DMS153 treated with DMSO at 0.1 percent for 48 hours (cell line): Measurements from ENCODE around the gene INHBA.

ENCODE experiments used
- DNase-seq: peaks from one replicate; lab custom pipeline; 2025; ENCODE audit not compliant: unreplicated experiment; lab: John Stamatoyannopoulos, UW

The INHBA gene

GRCh38 chr7:41689815-41690214 is 13.1 kb downstream of the INHBA start:
- no peak for DNase-seq

DNA sequence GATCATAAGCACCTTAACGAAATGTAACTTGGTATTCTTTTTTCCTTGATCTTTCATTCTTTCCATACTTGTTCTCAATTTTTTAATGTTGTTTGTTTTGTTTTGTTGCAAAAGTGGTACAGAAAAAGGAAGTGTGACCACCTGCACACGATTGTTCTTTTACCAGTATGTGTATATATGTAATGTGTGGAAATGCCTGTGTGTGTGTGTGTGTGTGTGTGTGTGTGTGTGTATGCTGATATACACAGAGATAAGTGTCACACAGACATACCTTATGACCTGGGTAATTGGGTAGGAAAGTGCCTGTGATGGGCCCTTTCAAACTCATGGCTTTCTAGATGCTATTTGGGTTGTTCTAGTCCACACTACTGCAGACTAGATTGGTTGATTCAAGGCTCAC is 14.0 kb downstream of the INHBA start:
- no peak for DNase-seq

DNA sequence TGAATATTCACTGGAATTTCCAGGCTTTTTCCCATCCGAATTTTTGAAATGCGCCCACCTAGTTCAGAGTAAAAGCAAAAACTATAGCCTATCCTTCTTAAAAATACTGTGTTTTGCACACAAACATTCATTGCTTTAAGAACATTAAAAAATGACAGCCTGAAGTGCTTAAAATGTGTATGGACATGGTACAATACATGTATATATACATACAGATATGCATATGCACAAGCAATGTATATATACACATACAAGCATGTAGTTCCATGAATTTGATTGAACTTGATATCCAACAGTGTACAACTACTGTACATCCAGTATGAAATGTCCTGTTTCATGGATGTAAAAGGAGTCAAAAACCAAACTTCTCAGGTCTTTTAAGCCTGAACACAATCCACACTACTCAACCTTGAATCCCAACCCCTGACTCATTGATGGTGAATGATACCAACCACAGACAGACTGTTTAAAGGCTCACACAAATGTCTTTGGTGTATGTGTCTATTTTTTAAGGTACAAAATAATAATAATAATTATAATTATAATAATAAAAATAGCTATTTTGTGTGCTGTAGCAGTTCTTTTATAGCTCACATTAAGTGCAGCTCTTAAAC is 14.8 kb downstream of the INHBA start:
- DNase-seq, result no peak

GRCh38 chr7:41685684-41686083 is 17.2 kb downstream of the INHBA start:
- no peak for DNase-seq

DNA sequence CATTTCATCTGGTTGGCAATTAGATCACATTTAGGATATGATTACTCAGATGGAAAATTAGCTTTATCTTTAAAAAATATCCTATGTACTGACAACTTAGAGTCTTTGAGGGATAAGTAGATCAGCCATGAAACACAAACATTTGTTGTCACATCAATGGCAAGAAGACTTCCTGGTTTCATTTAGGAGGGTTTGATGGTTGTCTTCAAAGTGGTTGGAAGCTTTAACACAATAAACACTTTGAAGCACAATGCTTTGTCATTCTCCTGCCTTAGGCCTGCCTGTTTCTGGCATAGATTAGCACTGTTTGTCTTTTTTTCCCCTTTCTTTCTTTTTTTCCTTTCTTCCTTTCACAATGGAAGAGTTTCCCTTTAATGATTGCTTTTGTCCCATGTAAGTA is 20.5 kb downstream of the INHBA start:
- no peak for DNase-seq

DNA sequence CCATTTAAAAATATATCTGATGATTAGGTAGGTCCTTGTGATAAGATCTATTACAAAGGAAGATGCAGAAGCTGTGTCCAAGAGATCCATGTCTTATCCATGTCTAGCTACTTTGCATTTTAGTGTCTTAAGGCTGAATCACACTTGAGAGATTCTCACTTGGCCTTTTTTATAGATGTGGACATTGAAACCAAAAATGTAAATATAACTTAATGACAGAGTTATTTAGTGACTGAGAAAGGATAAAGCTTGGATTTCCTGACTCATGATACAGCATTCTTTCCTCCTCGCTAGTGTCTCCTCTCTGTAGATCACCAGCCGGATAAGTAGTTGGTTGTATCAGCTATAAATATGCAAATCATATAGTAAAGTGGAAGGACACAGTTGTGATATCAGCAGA is 23.3 kb downstream of the INHBA start:
- no peak for DNase-seq

DNA sequence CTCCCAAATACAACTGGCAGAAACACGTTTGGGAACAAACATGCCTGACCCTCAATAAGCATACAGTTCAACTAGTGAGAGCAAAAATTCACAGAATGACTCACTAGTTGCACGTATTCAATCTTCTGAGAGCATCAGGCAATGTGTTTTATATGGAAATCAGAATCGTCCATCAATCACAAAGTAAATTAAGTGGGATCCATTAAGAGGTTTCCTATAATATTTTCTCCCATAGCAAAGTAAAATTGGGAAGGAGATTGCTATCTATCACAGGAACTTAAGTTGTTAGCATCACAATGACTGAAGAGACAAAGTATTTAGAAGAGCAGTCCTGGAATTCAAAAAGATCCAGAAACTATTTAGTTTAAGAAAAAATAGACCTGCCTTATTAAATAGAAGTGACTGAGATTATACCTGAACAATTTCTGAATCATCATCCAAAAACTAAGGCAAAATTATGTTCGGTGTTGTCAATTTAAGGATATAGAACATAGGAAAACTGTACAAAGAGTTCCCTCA is 28.3 kb downstream of the INHBA start:
- DNase-seq, result no peak

GRCh38 chr7:41661596-41661995 is 41.3 kb downstream of the INHBA start:
- DNase-seq, result no peak

- DNase-seq, result no peak
These were observed 43.4 kb downstream of the INHBA start for GRCh38 chr7:41659539-41659938.

- no peak for DNase-seq
These were observed 46.5 kb downstream of the INHBA start for GRCh38 chr7:41656366-41656765.

GRCh38 chr7:41655426-41655825 is 47.5 kb downstream of the INHBA start:
- no peak for DNase-seq

DNA sequence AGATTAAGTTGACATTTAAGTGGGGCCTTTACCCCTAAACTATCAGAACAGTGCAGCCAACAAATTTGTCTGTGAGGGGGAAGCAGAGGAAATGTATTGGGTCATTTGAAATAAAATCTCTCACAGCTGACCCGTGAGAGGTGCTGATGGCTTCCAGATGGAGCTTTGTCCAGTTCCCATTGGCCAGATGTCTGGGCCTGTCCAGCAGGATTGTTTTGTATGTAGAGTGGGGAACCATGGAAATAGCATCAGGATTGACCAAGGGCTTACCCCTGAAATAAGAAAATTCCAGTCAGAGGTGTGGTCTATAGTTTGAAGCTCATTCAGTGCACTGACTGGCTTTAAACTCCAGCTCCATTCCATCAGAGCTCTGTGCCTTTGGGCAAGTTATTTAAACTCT is 50.6 kb downstream of the INHBA start:
- no peak for DNase-seq

GRCh38 chr7:41648501-41648900 is 54.4 kb downstream of the INHBA start:
- DNase-seq, result no peak

DNA sequence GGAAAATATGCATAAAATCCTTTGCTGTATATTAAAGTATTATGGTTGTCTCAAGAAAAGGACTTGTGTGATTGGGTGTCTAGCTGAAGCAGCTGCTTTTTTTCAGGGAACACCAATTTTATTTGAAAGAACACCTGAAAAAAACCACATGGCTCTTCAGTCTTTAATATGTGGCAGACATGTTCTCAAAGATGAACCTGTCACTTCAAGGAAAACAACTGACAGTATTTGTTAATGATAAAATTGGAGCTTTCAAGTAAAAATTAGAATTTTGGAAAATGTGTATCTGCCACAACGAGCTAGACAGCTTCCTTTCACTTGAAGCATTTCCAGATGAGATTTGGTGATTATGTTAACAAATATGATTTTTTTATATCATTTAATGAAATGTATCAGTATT is 59.3 kb downstream of the INHBA start:
- DNase-seq, result no peak

DNA sequence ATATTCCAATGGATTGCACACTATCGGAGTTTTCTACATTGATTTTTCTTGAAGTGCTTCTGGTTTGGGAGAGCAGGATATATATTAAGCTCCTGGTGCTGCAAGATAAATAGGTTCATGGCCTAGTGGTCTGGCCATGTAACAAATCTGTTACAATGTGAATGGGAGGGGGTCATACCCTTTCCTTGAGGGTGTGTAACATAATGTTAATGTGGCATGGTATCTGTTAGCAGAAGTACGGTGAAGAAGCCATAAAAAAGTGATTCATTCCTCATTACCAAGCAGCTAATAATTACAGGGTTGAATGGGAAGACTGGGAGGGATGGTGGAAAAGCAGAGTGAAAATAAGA is 61.2 kb downstream of the INHBA start:
- DNase-seq, result no peak

- DNase-seq, result no peak
These were observed 61.8 kb downstream of the INHBA start for GRCh38 chr7:41641011-41641664.

GRCh38 chr7:41640487-41640886 is 62.4 kb downstream of the INHBA start:
- no peak for DNase-seq

DNA sequence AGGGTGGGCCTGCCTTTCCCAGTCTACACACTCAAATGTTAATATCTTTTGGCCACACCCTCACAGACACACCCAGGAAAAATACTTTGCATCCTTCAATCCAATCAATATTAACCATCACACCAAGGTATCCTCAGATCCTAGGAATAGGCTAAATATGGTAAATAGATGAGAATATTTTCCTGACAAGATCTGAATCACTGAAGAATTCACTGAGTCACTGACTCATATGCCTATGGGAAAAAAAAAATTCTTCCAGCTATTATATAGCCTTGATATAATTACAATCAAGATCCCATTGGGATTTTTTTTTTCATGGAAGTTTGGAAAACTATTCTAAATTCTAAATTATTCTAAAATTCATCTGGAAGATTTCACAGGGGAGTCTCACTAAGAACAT is 65.8 kb downstream of the INHBA start:
- DNase-seq, result no peak
